ENCODE measurements around the gene CEACAM21.

The CEACAM21 gene

GRCh38 chr19:41575998-41576397 is at the start of gene CEACAM21:
Gene CEACAM21, plus strand, starts transcription at chr19:41576166. Its CDS starts 109 bp downstream, at chr19:41576275.
- peak; percentile 20 for DNase-seq (ENCODE audit: low spot score)

- no peak for DNase-seq (ENCODE audit: low spot score)
These were observed 48.9 kb upstream of the CEACAM21 start for GRCh38 chr19:41527089-41527488.

GRCh38 chr19:41528106-41528505 is 47.9 kb upstream of the CEACAM21 start:
- DNase-seq (ENCODE audit: low spot score): no peak

- no peak for DNase-seq (ENCODE audit: low spot score)
These were observed 46.3 kb upstream of the CEACAM21 start for GRCh38 chr19:41529484-41530183.

GRCh38 chr19:41530184-41530534 is 45.8 kb upstream of the CEACAM21 start:
- DNase-seq (ENCODE audit: low spot score): no peak

- DNase-seq (ENCODE audit: low spot score): peak; percentile 20
These were observed 45.1 kb upstream of the CEACAM21 start for GRCh38 chr19:41530761-41531301.

GRCh38 chr19:41531438-41532311 is 44.3 kb upstream of the CEACAM21 start:
- DNase-seq (ENCODE audit: low spot score): peak; percentile 73

- no peak for DNase-seq (ENCODE audit: low spot score)
These were observed 43.4 kb upstream of the CEACAM21 start for GRCh38 chr19:41532526-41532925.

GRCh38 chr19:41533671-41534215 is 42.2 kb upstream of the CEACAM21 start:
- DNase-seq (ENCODE audit: low spot score): no peak

GRCh38 chr19:41535029-41535622 is 40.8 kb upstream of the CEACAM21 start:
- no peak for DNase-seq (ENCODE audit: low spot score)

- no peak for DNase-seq (ENCODE audit: low spot score)
These were observed 38.2 kb upstream of the CEACAM21 start for GRCh38 chr19:41537789-41538188.

GRCh38 chr19:41540041-41540695 is 35.8 kb upstream of the CEACAM21 start:
- DNase-seq (ENCODE audit: low spot score): no peak

- no peak for DNase-seq (ENCODE audit: low spot score)
These were observed 33.9 kb upstream of the CEACAM21 start for GRCh38 chr19:41541990-41542584.

- no peak for DNase-seq (ENCODE audit: low spot score)
These were observed 33.3 kb upstream of the CEACAM21 start for GRCh38 chr19:41542622-41543021.

- DNase-seq (ENCODE audit: low spot score): no peak
These were observed 32.4 kb upstream of the CEACAM21 start for GRCh38 chr19:41543582-41543981.

GRCh38 chr19:41545547-41545946 is 30.4 kb upstream of the CEACAM21 start:
- DNase-seq (ENCODE audit: low spot score): no peak

GRCh38 chr19:41546386-41546789 is 29.6 kb upstream of the CEACAM21 start:
- no peak for DNase-seq (ENCODE audit: low spot score)

- no peak for DNase-seq (ENCODE audit: low spot score)
These were observed 29.0 kb upstream of the CEACAM21 start for GRCh38 chr19:41546961-41547360.

GRCh38 chr19:41547569-41547968 is 28.4 kb upstream of the CEACAM21 start:
- no peak for DNase-seq (ENCODE audit: low spot score)

- no peak for DNase-seq (ENCODE audit: low spot score)
These were observed 27.9 kb upstream of the CEACAM21 start for GRCh38 chr19:41548047-41548446.

- no peak for DNase-seq (ENCODE audit: low spot score)
These were observed 26.8 kb upstream of the CEACAM21 start for GRCh38 chr19:41548954-41549688.

All from COLO829 (cell line).